GM19455 (cell line): ENCODE results near the gene CDYL.

Experiments used
- ATAC-seq: cut with Tn5 transposase; IDR thresholded peaks from one replicate; pipeline ENCODE4 v1.9.1; 2021; ENCODE audit not compliant: unreplicated experiment

Gene CDYL

GRCh38 chr6:4776131-4776492, at the start of gene CDYL:
TSS of gene CDYL (plus strand) at chr6:4776404. CDS start at chr6:4776784, 380 bp downstream.
- peak; percentile 72 for ATAC-seq

- no peak for ATAC-seq
Measured at GRCh38 chr6:4726645-4727044, 49.6 kb upstream of the CDYL start.

- ATAC-seq = no peak
Measured at GRCh38 chr6:4727217-4727616, 49.0 kb upstream of the CDYL start.

- no peak for ATAC-seq
Measured at GRCh38 chr6:4727671-4728435, 48.4 kb upstream of the CDYL start.

GRCh38 chr6:4728436-4728769, 47.8 kb upstream of the CDYL start:
- ATAC-seq = no peak

- no peak for ATAC-seq
Measured at GRCh38 chr6:4728926-4729325, 47.3 kb upstream of the CDYL start.

GRCh38 chr6:4731996-4732395, 44.2 kb upstream of the CDYL start:
- ATAC-seq = no peak

- no peak for ATAC-seq
Measured at GRCh38 chr6:4732691-4733315, 43.4 kb upstream of the CDYL start.

- no peak for ATAC-seq
Measured at GRCh38 chr6:4736371-4736873, 39.8 kb upstream of the CDYL start.

GRCh38 chr6:4740032-4740431, 36.2 kb upstream of the CDYL start:
- no peak for ATAC-seq

- ATAC-seq = no peak
Measured at GRCh38 chr6:4743062-4743461, 33.1 kb upstream of the CDYL start.

- ATAC-seq = no peak
Measured at GRCh38 chr6:4743926-4744325, 32.3 kb upstream of the CDYL start.

GRCh38 chr6:4747588-4747987, 28.6 kb upstream of the CDYL start:
- ATAC-seq = no peak

- ATAC-seq = no peak
Measured at GRCh38 chr6:4751823-4752464, 24.3 kb upstream of the CDYL start.

- ATAC-seq = no peak
Measured at GRCh38 chr6:4756247-4756646, 20.0 kb upstream of the CDYL start.

GRCh38 chr6:4759997-4760396, 16.2 kb upstream of the CDYL start:
- ATAC-seq = no peak

- no peak for ATAC-seq
Measured at GRCh38 chr6:4760773-4761172, 15.4 kb upstream of the CDYL start.

- no peak for ATAC-seq
Measured at GRCh38 chr6:4762294-4762693, 13.9 kb upstream of the CDYL start.

- ATAC-seq = no peak
Measured at GRCh38 chr6:4763921-4764320, 12.3 kb upstream of the CDYL start.

GRCh38 chr6:4768815-4769214, 7.4 kb upstream of the CDYL start:
- no peak for ATAC-seq

GRCh38 chr6:4772750-4773149, 3.5 kb upstream of the CDYL start:
- no peak for ATAC-seq

- no peak for ATAC-seq
Measured at GRCh38 chr6:4773181-4773580, 3.0 kb upstream of the CDYL start.
